ENCODE data around the gene NTSR1.

The NTSR1 gene

GRCh38 chr20:62709537-62709905 lies 885 bp downstream of the NTSR1 start:
- DNase-seq (ENCODE audit: low spot score), result no peak

GRCh38 chr20:62710221-62710885 lies 1.7 kb downstream of the NTSR1 start:
- DNase-seq (ENCODE audit: low spot score), result no peak

DNA sequence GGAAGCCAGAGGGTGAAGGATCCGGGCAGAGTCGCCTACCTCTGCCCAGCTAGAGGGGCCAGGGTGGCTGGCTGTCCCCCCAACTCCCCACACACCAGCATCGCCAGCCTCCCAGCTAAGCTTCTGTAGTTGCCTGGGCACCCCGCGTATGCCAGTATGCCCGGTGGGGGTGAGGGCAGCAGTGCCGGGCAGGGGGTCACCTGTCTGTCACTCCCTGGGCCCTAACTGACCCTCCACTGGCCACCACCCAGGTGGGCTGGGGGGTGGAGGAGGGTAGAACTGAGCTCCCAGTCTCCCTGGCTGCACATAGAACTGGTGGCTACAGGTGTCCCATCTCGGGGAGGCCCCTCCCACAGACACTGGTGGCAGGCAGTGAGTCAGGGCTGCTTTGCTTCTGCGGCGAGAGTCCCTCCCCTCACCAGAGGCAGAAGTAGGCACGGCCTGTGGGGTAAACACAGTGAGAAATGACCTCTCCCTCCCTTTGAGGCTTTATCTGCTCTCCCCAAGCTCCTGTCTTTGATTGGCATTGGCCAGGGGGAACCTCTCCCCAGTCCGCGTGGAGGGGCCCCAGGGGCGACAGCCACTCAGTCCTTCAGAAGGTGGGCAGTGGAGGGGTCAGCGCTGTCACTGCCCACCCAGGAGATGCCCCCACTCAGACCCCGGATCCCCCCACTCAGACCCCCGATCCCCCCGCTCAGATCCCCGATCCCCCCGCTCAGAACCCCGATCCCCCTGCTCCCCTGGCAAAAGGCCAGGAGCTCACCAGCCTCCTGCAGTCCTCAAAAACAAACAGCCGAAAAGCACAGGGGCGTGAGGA lies 2.5 kb downstream of the NTSR1 start:
- DNase-seq (ENCODE audit: low spot score), result peak; percentile 17

- DNase-seq (ENCODE audit: low spot score), result no peak
Measured at GRCh38 chr20:62711703-62712101, 3.1 kb downstream of the NTSR1 start.

- DNase-seq (ENCODE audit: low spot score), result no peak
Measured at GRCh38 chr20:62712606-62713005, 4.0 kb downstream of the NTSR1 start.

GRCh38 chr20:62714006-62714405 lies 5.4 kb downstream of the NTSR1 start:
- DNase-seq (ENCODE audit: low spot score), result no peak

DNA sequence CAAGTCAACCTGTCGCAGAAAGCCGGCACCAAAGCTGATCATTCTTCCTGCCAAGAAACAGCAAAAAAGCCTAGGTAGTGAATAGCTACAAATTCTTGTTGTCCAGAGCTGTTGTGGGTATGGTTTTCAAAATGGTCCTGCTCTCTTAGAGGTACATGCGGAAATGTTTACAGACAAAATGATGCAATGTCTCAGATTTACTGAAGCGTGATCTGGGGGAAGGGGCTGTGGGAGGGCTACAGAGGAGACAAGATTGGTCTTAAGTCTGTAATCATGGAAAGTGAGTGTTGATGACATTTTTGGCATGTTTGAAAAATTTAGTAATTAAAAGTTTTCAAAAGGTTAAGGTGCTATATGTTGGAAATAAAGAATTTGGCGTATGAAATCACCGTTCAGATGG lies 6.2 kb downstream of the NTSR1 start:
- no peak for DNase-seq (ENCODE audit: low spot score)

- DNase-seq (ENCODE audit: low spot score), result no peak
Measured at GRCh38 chr20:62715201-62715600, 6.6 kb downstream of the NTSR1 start.

DNA sequence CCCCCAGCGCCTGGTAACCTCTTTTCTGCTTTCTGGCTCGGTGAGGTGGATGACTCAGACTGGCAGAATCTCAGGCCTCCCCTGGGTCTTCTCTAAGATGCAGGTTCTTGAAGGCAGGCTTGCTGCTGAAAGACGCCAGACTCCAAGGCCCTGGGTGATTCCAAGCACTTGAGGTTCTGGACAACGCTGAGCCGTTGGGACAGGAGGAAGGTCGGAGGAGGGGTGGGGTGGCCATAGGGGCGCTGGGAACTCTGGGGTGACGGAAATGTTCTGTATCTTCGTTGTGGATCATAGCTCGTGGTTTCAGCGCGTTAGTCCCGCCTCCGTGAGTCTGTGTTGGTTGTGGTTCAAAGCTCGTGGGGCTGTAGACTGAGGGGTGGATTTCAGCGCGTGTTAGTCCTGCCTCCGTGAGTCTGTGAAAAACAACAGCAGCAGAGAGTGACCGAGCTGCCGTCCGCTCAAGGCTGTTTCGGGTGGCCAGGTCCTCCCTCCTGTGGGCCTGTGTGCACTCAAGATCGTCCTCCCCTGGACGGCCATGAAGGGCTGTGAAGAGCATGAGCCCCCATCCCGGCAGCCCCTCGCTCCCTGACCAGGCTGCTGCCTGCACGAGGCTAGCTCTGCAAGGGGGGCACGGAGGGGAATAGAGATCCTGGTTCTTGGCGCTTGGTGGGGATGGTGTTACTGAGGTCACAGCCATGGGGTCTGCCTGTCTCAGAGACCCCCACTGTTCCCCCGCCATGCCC lies 7.7 kb downstream of the NTSR1 start:
- DNase-seq (ENCODE audit: low spot score), result no peak

- DNase-seq (ENCODE audit: low spot score), result no peak
Measured at GRCh38 chr20:62716941-62717310, 8.3 kb downstream of the NTSR1 start.

DNA sequence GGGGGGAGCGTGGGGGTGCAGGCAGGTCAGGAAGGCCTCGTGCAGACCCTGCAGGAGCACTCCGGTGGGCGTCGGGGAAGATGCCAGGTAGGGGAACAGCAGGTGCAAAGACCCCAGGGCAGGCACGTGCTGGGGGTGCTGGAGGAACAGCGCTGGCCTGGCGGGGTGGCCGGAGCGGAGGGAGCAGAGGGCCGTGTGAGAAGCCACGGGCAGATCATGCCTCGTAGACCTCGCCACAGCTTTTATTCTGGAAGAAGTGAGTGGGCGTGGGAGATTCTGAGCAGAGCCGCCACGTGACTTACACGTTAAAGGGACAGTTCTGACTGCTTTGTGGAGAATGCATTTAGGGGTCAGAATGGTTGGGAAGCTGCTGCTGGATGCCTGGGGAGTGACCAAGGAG lies 9.3 kb downstream of the NTSR1 start:
- DNase-seq (ENCODE audit: low spot score), result no peak

- no peak for DNase-seq (ENCODE audit: low spot score)
Measured at GRCh38 chr20:62718546-62718945, 9.9 kb downstream of the NTSR1 start.

- DNase-seq (ENCODE audit: low spot score), result no peak
Measured at GRCh38 chr20:62719250-62719935, 10.8 kb downstream of the NTSR1 start.

- DNase-seq (ENCODE audit: low spot score), result peak; percentile 43
Measured at GRCh38 chr20:62721511-62722370, 13.1 kb downstream of the NTSR1 start.

- DNase-seq (ENCODE audit: low spot score), result no peak
Measured at GRCh38 chr20:62722627-62723026, 14.0 kb downstream of the NTSR1 start.

DNA sequence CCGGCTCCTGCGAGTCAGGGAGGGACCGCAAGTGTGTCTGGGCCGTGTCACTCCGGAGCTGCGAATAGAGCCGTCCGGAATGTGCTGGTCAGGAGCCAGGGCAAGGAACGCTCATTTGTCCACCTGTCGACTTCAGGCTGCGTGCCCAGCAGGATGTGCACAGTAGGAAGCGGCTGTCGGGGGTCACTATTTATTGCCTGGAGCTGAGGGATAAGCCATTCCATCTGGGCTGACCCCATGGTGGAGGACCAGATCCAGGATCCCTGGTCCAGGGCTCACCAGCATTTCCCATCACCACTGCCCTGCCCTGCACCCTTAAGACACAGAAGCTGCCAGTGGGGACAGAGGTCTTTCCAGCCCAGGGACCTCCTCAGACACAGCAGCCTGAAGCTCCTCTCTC lies 14.7 kb downstream of the NTSR1 start:
- peak; percentile 40 for DNase-seq (ENCODE audit: low spot score)

- DNase-seq (ENCODE audit: low spot score), result no peak
Measured at GRCh38 chr20:62723768-62724450, 15.3 kb downstream of the NTSR1 start.

- no peak for DNase-seq (ENCODE audit: low spot score)
Measured at GRCh38 chr20:62724692-62725595, 16.3 kb downstream of the NTSR1 start.

- DNase-seq (ENCODE audit: low spot score), result no peak
Measured at GRCh38 chr20:62725596-62726268, 17.1 kb downstream of the NTSR1 start.

Measured in kidney tubule cell (primary cell).